Measurements from ENCODE around the gene TRAF5. TPM values are rescaled to one million over a fixed set of nuclear protein-coding genes. Genes with fewer than 3 reads are reported as not detected.

Gene TRAF5
- total RNA-seq, 1 experiment from 2014 or later, result 5.8 TPM

DNA sequence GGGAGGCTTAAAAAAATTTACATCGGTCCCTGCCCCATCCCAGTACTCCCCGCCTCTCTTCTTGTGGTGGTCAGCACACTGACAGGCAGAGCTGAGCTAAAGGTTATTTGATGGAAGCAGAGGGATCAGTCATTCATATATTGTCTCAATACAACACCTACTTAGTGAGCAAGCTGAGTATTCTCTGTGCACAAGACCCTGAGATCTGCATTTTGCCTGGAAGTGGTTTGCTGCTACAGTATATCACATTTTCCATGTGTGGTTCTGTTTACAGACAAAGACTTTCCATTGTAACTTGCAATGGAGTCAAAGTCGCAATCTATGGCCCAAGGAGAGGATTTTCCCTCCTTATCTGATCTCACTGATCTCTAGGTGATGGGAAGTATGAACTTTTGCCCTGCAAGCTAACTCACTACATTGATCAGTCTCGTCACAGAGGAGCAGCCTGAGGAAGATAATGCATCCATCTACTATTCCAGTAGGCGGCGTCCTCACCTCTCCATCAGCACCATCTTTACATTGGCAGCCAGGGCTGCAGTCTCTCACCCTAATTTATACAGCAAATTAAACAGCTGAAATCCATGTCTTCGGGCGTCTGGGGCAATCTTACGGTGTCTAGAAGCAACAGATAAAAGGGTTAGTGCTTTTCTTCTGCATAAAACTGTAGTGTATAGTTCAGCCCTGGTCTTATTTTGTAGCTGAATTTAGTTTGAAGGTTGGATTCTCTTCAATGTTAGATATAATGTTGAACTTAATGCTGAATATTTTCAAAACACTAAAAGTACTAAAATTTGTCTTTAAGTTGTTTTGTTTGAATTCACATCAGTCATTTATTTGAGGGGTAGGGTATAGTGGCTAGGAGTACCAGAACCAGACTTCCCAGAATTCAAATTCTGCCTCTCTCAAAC is 3.2 kb upstream of the TRAF5 start:
- DNase-seq, result peak; percentile 48
- Histone ChIP-seq H3K27me3 (peaks cover 2% of the 10 kb centered on the region; the same call in 1 of the 2 replicates), H3K36me3 (peaks cover 4% of the 10 kb centered on the region), H3K4me3 (no peak overlapping the region), H3K9me3 (peaks cover 4% of the 10 kb centered on the region)

DNA sequence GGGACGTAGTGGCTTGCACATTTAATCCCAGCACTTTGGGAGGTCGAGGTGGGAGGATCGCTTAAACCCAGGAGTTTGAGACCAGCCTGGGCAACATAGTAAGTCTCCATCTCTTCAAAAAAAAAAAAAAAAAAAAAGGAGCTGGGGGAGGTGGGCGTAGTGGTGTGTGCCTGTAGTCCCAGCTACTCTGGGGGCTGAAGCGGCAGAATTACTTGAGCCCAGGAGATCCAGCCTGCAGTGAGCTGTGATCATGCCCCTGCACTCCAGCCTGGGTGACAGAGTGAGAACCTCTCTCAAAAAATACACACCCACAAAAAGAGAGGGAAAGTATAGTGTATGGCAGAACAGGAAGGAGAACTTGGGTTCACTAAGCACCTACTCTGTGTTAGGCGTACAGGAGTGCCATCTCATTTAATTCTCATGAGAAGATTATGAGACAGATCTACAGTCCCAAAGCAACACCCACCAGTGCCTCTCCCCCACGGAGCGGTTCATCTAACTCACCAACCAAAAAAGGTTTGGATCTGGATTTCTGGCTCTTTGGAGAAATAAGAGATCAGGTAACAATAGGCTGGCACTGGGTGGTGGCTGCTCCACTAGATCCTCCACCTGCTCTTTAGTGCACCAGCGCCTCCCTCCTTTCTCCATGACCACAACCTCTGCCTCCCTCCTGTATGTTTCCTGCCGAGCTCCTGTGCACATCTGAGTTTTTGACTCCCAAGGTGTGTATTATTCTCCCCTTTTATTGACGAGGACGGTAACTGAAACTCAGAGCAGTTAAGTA is 1.4 kb upstream of the TRAF5 start:
- Histone ChIP-seq H3K36me3 (peaks cover 4% of the 10 kb centered on the region), H3K27me3 (peaks cover 2% of the 10 kb centered on the region; the same call in 1 of the 2 replicates), H3K4me3 (no peak overlapping the region), H3K9me3 (peaks cover 4% of the 10 kb centered on the region)
- no peak for DNase-seq

DNA sequence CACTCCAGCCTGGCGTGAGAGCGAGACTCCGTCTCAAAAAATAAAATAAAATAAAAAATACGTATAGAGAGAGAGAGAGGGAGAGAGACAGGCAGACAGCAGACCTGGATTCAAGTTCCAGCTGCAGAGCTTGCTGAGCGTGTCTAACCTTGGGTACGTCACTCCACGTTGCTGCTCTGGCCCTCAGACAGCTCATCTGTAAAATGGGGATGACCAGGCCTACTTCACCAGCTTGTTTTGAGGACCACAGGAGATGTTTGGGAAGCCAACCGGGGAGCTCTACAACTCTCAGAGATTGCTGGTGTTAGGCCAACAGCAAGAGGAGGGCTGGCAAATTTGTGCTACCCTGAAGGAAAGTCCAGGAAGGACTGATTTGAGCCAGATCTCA is 499 bp upstream of the TRAF5 start:
- H3K36me3 ChIP-seq, result peaks cover 4% of the 10 kb centered on the region
- DNase-seq, result no peak

DNA sequence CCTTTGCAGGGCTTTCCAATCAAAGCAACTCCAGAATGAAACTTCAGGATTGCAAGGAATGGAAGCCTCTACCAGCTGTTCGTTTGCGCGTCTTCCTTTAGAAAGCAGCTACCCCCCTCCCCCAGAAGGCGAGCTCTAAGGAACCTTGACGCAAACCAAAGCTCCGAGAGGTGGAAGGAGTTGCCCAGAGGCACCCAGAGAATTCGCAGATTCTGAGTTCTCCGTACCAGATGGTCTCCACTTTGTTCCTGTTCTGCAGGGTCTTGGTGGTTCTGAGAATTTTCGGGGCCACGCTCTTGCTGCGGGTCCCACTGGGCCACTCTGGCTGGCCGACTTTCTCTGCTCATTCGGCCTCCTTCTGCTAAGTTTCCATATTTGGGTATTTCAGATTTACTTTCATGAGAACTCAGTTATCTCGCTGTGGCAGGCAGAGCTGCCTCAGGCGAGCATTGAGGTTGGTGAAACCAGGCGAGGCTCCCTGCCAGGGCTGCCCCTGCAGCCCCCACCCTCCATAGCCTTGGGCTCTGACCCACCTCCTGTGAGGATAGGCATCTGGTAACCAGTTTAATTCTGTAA is 801 bp downstream of the TRAF5 start:
- peak; percentile 22 for DNase-seq
- Histone ChIP-seq H3K36me3 (peaks cover 4% of the 10 kb centered on the region), H3K9me3 (peaks cover 4% of the 10 kb centered on the region), H3K4me3 (peak overlapping the region; percentile 71), H3K27me3 (peaks cover 1% of the 10 kb centered on the region; the same call in 1 of the 2 replicates)

More for the DNA sequence above, 499 bp upstream of the TRAF5 start:
- H3K27me3 ChIP-seq, result peaks cover 2% of the 10 kb centered on the region; the same call in 1 of the 2 replicates
- H3K4me3 ChIP-seq, result peak overlapping the region; percentile 71
- peaks cover 4% of the 10 kb centered on the region for H3K9me3 ChIP-seq

DNA sequence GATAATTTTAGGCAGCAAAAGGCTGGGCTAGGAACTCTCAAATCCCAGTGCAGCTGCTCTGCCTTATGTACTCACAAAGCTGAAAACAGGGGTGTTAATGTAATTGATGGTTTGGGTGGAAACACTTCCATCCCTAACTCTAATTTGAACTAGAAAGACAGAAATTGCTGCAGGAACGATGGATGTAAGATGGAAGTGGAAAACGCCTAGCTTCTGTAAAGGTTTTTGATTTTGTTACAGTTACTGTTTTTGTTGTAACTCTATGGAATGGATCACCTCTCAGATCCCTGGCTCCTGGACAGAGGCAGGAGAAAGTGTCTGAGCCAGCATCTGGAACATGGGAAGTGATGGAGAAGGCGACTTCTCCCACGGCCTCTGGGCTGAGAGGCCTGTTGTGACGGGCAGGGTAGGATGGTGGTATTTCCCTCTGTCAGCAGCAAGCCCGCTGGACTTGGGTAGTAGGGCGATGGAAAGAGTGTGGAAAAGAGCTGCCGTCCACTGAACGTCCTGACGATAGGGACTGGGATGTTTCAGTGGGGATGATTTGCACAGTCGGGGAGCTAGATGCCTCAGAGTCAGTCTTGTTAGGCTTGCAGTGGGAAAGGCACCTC is 1.6 kb downstream of the TRAF5 start:
- DNase-seq, result no peak
- Histone ChIP-seq H3K27me3 (no peaks in the 10 kb centered on the region), H3K4me3 (peak overlapping the region; percentile 71; the same call in 1 of the 2 replicates), H3K36me3 (peaks cover 4% of the 10 kb centered on the region), H3K9me3 (peaks cover 4% of the 10 kb centered on the region)

DNA sequence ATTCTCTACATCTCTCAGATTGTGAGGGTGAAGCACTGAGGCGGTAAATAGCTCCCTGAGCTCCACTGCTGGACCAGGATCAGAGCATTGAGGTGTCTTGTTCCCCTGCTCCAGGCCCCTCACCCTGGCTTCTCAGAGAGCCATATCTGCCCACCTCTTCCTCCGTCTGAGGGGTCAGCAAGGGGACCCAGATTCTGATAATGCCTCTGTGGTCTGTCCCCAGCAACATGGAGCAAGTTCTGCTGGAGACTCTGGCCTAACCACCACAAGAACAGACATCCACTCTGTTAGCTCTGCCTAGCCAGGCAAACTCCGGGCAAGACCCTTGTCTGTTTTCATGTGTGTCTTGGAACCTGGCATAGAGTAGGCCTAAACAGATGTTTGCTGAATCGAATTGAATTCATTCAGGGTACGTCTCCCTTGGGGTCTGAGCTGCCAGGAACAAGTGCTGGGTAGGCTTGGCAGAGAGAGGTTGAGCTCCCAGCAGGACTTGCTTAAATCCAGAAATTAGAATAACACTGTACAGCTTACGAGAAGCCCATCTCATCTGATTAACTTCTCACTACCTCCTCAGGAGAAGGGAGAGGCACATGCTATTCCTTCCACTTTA is 2.3 kb downstream of the TRAF5 start:
- peaks cover 4% of the 10 kb centered on the region for H3K36me3 ChIP-seq
- peaks cover 4% of the 10 kb centered on the region for H3K9me3 ChIP-seq
- no peak for DNase-seq
- H3K4me3 ChIP-seq, result no peak overlapping the region
- H3K27me3 ChIP-seq, result no peaks in the 10 kb centered on the region

DNA sequence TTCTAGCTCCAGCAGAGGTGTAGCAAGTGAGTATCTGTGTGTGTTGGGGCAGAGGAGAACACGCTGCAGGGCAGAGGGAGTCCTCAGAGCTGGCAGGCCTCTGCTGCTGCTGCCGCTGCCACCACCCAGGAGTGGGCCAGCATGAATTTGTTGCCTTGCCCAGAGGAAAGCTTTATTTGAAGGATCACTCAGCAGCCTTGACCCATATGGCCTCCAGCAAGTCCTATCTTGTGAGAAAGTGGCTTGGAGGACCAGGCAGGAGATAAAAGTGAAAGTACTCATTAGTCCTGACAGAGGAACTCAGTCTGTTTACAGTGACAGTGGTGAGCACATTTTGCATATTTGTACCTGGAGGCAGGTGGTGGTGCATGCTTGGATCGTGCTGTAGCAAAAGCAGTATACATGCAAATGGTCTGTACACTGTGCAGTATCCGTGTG is 3.1 kb downstream of the TRAF5 start:
- Histone ChIP-seq H3K36me3 (peaks cover 4% of the 10 kb centered on the region), H3K9me3 (peaks cover 4% of the 10 kb centered on the region), H3K4me3 (no peak overlapping the region), H3K27me3 (no peaks in the 10 kb centered on the region)
- DNase-seq, result no peak

DNA sequence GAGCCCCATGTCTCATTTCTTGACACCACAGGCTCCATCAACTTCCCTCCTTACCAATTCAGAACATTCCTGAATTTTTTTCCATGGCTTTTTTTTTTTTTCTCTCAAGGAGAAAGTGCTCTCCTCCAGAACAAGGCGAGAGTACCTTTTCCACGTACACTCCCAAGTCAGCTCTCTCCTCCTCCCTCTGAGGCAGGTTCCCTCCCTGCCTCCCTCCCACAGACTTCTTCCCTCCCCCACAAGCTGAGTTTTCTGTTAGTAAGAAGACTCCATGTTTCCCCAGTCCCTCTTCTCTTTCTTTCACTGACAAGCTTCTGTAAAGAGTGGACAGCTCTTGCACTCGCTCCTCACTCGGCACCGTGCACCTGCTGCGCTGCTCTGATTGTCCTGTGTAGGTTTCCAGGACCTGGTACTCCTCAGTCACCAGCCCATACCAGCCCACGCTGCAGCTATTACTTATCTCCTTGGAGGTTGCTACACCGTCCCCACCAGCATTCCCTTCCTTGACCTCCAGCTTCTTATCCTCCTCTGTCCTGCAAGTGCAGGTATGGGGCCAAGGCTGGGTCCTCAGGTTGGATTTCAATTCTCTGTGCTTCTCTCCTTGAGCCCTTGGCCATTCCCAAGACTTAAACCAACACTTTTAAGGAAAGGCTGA is 3.8 kb downstream of the TRAF5 start:
- DNase-seq, result no peak

DNA sequence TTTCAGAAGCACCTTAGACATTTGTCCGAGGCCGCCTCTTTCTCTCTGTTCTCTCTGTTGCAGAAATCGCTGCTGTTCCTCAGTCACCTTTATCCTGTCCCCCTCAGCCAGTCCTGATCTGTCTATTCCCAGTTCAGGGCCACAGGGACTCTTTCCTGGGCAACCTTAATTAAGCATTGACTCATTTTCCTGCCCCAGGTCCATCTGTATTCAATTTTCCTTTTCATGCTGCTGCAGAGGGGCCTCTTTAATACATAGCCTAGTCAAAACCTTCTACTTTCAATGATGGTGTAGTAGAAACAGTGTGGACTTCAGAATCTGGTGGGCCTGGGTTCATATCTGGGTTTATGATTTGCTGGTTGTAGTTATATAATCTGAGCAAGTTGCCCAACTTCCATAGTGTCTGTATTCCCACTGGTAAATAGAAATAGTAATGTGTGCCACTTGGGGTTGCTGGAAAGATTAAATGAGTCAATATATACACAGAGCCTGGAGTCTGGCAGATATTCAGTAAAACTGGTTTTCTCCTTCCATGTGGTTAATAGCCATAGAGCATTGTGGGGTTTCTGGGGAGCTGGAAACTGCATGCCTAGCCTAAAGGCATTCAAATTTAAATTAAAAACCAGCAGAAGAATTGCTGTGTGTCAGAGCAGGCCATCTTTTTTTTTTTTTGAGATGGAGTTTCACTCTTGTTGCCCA is 4.5 kb downstream of the TRAF5 start:
- H3K27me3 ChIP-seq, result no peaks in the 10 kb centered on the region
- H3K36me3 ChIP-seq, result peaks cover 4% of the 10 kb centered on the region
- H3K9me3 ChIP-seq, result peaks cover 4% of the 10 kb centered on the region
- DNase-seq, result no peak
- no peak overlapping the region for H3K4me3 ChIP-seq

More for the DNA sequence above, 3.8 kb downstream of the TRAF5 start:
- H3K4me3 ChIP-seq, result no peak overlapping the region
- H3K36me3 ChIP-seq, result peaks cover 4% of the 10 kb centered on the region
- no peaks in the 10 kb centered on the region for H3K27me3 ChIP-seq
- peaks cover 4% of the 10 kb centered on the region for H3K9me3 ChIP-seq

DNA sequence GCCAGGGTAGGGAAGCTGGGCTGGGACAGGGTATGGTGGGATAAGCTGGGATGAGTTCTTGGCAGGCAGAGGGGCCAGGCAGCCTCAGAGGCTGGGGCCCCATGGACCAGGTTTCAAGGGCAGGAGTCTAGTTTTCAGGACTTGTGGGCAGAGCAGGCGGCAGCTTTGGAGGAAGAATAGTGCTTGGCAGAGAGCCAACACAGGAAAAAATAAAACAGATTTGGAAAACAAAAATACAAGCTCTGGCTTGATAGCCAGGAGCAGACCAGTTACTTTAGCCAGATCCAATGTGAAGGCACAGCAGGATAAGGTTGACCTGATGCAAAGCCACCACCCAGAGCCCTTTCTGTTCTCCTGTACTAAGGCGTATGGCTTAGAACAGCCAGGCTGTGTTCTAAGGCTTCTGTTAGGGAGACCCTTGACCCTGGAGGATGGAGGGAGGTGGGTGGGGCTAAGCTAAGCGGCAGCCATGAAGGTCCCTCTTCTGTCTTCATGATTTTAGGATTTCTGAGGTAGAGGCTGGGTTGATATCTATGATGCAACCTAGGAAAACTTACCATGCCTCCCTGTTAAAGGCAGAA is 5.5 kb downstream of the TRAF5 start:
- no peaks in the 10 kb centered on the region for H3K27me3 ChIP-seq
- DNase-seq, result no peak
- peaks cover 4% of the 10 kb centered on the region for H3K36me3 ChIP-seq
- H3K9me3 ChIP-seq, result peaks cover 4% of the 10 kb centered on the region
- no peak overlapping the region for H3K4me3 ChIP-seq

DNA sequence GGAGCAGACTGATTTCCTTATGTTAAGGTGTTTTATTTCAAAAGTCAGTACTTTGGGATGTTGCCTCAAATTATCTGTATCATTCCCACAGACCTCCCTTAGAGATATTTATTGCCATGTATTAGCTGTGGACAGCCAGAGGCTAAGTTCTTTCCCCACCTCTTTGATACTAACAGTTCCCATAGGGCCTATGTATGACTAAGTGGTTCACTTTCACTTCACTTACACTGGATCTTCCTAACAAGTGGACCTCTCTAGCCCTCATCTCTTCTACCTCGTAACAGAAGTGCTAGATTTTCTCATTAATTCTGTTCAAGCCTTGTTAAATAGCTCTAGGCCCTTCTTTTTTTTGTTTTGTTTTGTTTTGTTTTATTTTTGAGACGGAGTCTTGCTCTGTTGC is 6.2 kb downstream of the TRAF5 start:
- peaks cover 3% of the 10 kb centered on the region for H3K36me3 ChIP-seq
- H3K4me3 ChIP-seq, result no peak overlapping the region
- H3K9me3 ChIP-seq, result peaks cover 3% of the 10 kb centered on the region
- H3K27me3 ChIP-seq, result no peaks in the 10 kb centered on the region
- no peak for DNase-seq

DNA sequence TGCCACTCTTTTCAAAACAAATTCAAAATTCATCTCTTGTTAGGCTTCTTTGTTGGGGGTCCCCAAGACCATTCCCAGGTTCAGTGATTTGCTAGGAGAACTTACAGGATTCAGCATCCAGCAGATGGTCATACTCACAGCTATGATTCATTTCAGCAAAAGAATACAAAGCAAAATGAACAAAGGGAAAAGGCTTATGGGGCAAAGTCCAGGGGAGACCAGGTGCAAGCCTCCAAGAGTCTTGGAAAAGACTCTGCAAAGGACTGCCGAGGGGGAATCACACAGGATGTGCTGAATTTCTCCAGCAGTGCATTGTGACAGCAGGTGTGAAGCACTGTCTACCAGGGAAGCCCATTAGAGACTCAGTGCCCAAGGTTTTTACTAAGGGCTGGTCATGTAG is 7.3 kb downstream of the TRAF5 start:
- no peaks in the 10 kb centered on the region; the same call in 1 of the 2 replicates for H3K9me3 ChIP-seq
- no peaks in the 10 kb centered on the region; the same call in none of the 2 replicates for H3K36me3 ChIP-seq
- no peak for DNase-seq
- H3K4me3 ChIP-seq, result no peak overlapping the region
- H3K27me3 ChIP-seq, result no peaks in the 10 kb centered on the region

DNA sequence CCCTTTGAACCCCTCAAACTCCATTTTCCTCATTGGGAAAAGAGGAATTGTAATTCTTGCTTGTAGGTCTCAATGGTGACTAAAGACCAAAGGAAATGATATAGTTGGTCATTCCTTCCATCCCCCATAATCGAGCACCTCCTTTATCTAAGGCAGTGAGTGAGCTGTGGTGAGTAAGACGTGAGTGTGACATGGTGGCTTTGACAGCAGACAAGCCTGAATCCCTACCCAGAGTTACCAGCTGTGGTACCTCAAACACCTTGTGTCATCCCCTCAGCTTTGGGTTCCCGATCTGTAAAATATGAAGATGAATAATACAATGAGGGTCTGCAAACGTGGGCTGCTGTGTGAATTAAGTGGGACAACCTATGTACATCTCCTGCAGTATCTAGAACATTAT is 8.4 kb downstream of the TRAF5 start:
- H3K9me3 ChIP-seq, result no peaks in the 10 kb centered on the region; the same call in 1 of the 2 replicates
- no peak for DNase-seq
- no peak overlapping the region for H3K4me3 ChIP-seq
- H3K36me3 ChIP-seq, result no peaks in the 10 kb centered on the region; the same call in none of the 2 replicates
- no peaks in the 10 kb centered on the region for H3K27me3 ChIP-seq

DNA sequence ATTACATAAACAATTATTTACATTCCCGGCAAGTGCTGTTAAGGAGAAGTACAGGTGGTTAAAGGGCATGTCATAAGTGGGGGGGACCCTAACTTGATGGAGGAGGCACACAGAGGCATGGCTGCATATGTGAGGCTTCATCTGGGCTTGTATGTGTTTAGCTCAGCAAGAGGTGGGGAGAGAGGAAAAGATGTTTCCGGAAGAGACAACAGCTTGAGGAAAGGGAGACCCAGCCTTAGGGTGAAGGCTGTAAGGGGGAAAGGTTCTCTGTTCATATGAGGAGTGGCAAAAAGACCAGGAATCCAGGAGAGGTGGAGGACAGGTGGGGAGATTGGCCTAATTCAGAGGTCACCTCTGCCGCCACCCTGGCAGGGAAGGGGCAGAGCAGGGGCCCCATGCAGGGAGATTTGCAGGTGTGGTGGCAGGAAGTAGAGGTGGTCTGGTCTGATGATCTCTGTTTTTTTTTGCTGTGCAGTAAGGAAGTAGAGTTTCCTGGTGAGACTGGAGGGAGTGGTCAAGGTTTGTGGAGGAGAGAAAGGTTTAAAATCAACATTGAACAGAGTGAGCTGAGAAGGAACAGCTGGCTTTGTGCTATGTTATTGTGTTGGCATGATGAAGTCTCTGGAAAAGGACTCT is 9.0 kb downstream of the TRAF5 start:
- Histone ChIP-seq H3K27me3 (no peaks in the 10 kb centered on the region), H3K4me3 (no peak overlapping the region), H3K36me3 (no peaks in the 10 kb centered on the region; the same call in none of the 2 replicates), H3K9me3 (no peaks in the 10 kb centered on the region; the same call in 1 of the 2 replicates)
- DNase-seq, result no peak
